A673 (cell line): ENCODE results near the gene GJE1. TPM values are rescaled to one million over a fixed set of nuclear protein-coding genes. Genes with fewer than 3 reads are reported as not detected.
"Not testable (repeated sequence)": the region's sequence is repeated elsewhere in the genome, so short reads cannot be mapped to it uniquely, and the experiment has no call there.

Experiments used
- BruUV-seq: library from RNA; stranded (reverse); fragments of 400-500 nt; replicated peaks from 2 replicates; lab custom pipeline; 2021; lab: Mats Ljungman, UMichigan
- CTCF ChIA-PET: fragments of 300-600 bp; sonication (Branson Sonifier 250); formaldehyde crosslinking; loops from one replicate; lab custom pipeline; 2022; ENCODE audit warnings: antibody characterized with exemption; lab: Charles Lee
- POLR2A ChIA-PET: fragments of 300-600 bp; sonication (Branson Sonifier 250); formaldehyde crosslinking; loops from one replicate; lab custom pipeline; 2022; ENCODE audit warnings: antibody characterized with exemption; ENCODE audit not compliant: low non-redundant PET; lab: Charles Lee
- DNase-seq: peaks from one replicate; pipeline ENCODE4 v3.0.0-alpha.2; 2015; ENCODE audit warnings: low spot score
- H3K27ac ChIP-seq: fragments of 200-600 bp; sonication (generic); 2 replicates; pipeline ENCODE4 v1.5.1; 2016; ENCODE audit warnings: mixed run types, low read depth, mild to moderate bottlenecking, mixed read lengths, antibody characterized with exemption, low read length; ENCODE audit not compliant: poor library complexity, severe bottlenecking
- H3K27me3 ChIP-seq: fragments of 200-600 bp; sonication (generic); replicated peaks from 2 replicates; pipeline ENCODE4 v1.6.1; 2017; ENCODE audit warnings: mixed run types, low read depth, mild to moderate bottlenecking, mixed read lengths, antibody characterized with exemption, low read length; ENCODE audit not compliant: insufficient read depth, poor library complexity
- H3K36me3 ChIP-seq: fragments of 200-600 bp; sonication (generic); 2 replicates; pipeline ENCODE4 v1.6.1; 2016; ENCODE audit warnings: mixed run types, mild to moderate bottlenecking, mixed read lengths, antibody characterized with exemption, low read length; ENCODE audit not compliant: insufficient read depth, poor library complexity, severe bottlenecking
- H3K4me1 ChIP-seq: fragments of 200-600 bp; sonication (generic); 2 replicates; pipeline ENCODE4 v1.6.1; 2017; ENCODE audit warnings: mixed run types, mild to moderate bottlenecking, mixed read lengths, antibody characterized with exemption, low read length; ENCODE audit not compliant: insufficient read depth, poor library complexity, severe bottlenecking
- H3K4me3 ChIP-seq: fragments of 200-600 bp; sonication (generic); 2 replicates; pipeline ENCODE4 v1.5.1; 2016; ENCODE audit warnings: low read depth, mixed run types, mild to moderate bottlenecking, mixed read lengths, low read length; ENCODE audit not compliant: poor library complexity, severe bottlenecking
- H3K9me3 ChIP-seq: fragments of 200-600 bp; sonication (generic); 2 replicates; pipeline ENCODE4 v1.6.1; 2016; ENCODE audit warnings: mixed run types, low read depth, mild to moderate bottlenecking, mixed read lengths, antibody characterized with exemption, low read length; ENCODE audit not compliant: poor library complexity, severe bottlenecking
- CTCF ChIP-seq: fragments of 300-800, 200-600 bp; sonication (generic); conservative IDR thresholded peaks from 2 replicates; pipeline ENCODE4 v1.5.1; 2017; ENCODE audit warnings: low read depth, mild to moderate bottlenecking, antibody characterized with exemption, low read length, moderate library complexity, mixed read lengths
- EZH2 ChIP-seq: fragments of 200-600 bp; sonication (generic); IDR thresholded peaks from 2 replicates; pipeline ENCODE4 v1.6.1; 2017; ENCODE audit warnings: borderline replicate concordance, low read depth, mild to moderate bottlenecking, mixed read lengths, antibody characterized with exemption, low read length; ENCODE audit not compliant: poor library complexity, severe bottlenecking
- intact Hi-C: fragments of 100-400 bp; cut with micrococcal nuclease; formaldehyde crosslinking; loops from one replicate; pipeline ENCODE4 v1.10.0; 2022; ENCODE audit not compliant: unreplicated experiment
- total RNA-seq: library from RNA; stranded (reverse); gene quantifications from 2 replicates; pipeline ENCODE4 v1.2.3, GENCODE V29; 2021

Gene GJE1
- total RNA-seq, 1 experiment from 2014 or later = not detected

GRCh38 chr6:142118925-142119324 is 13.8 kb upstream of the GJE1 start:
- no TSS peak for BruUV-seq
- DNase-seq = no peak
- Histone ChIP-seq H3K36me3 (no peaks in the 10 kb centered on the region), H3K27ac (no peak overlapping the region), H3K27me3 (no peaks in the 10 kb centered on the region), H3K4me3 (no peak overlapping the region), H3K4me1 (peaks cover 11% of the 10 kb centered on the region), H3K9me3 (no peaks in the 10 kb centered on the region)
- CTCF ChIA-PET = no interaction called here
- intact Hi-C loops = no loop called here
- POLR2A ChIA-PET = no interaction called here
- no peak for TF ChIP-seq CTCF
- no peak for TF ChIP-seq EZH2

DNA sequence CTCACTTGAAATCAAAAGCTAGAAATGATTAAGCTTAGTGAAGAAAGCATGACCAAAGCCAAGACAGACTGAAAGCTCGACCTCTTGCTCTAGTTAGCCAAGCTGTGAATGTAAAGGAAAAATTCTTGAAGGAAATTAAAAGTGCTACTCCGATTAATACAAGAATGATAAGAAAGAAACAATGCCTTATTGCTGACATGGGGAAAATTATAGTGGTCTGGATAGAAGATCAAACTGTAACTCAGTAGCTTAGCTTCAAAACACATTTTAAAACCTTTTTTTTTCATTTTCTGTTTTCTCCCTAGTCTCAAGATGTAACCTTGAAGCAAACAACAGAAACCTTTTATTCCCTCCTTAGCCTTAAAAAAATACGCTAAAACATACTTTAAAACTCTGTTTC is 11.4 kb upstream of the GJE1 start:
- no peak overlapping the region for H3K4me3 ChIP-seq
- CTCF ChIA-PET = no interaction called here
- peaks cover 8% of the 10 kb centered on the region for H3K4me1 ChIP-seq
- H3K27me3 ChIP-seq = no peaks in the 10 kb centered on the region
- TF ChIP-seq EZH2 (no peak), CTCF (no peak)
- no peak for DNase-seq
- no peak overlapping the region for H3K27ac ChIP-seq
- POLR2A ChIA-PET = no interaction called here
- intact Hi-C loops = no loop called here
- no peaks in the 10 kb centered on the region for H3K36me3 ChIP-seq
- no peaks in the 10 kb centered on the region for H3K9me3 ChIP-seq
- no TSS peak for BruUV-seq

DNA sequence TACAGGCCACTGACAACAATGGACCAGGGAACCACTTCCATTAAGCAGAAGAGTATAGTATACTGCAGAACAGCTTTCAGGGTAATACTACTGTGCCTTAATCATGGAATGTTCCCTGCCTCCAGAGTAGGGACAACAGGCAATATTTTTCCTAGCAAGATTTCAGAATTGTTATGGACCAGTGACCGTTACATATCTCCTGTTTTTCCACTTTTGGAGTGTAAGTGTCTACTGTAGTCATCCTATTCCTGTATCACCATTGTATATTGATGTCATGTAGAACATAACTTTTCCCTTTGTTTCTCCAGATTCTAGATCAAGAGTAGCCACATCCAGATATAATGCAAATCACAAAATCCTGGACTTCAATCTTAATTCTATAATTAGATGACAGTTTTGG is 1.9 kb upstream of the GJE1 start:
- CTCF ChIA-PET = no interaction called here
- no peak overlapping the region for H3K4me3 ChIP-seq
- H3K9me3 ChIP-seq = peaks cover 10% of the 10 kb centered on the region
- no peak for TF ChIP-seq CTCF
- no peak for TF ChIP-seq EZH2
- no peak for DNase-seq
- H3K27me3 ChIP-seq = no peaks in the 10 kb centered on the region
- intact Hi-C loops = no loop called here
- H3K4me1 ChIP-seq = no peaks in the 10 kb centered on the region
- BruUV-seq = no TSS peak
- no peaks in the 10 kb centered on the region for H3K36me3 ChIP-seq
- no peak overlapping the region for H3K27ac ChIP-seq
- POLR2A ChIA-PET = no interaction called here

DNA sequence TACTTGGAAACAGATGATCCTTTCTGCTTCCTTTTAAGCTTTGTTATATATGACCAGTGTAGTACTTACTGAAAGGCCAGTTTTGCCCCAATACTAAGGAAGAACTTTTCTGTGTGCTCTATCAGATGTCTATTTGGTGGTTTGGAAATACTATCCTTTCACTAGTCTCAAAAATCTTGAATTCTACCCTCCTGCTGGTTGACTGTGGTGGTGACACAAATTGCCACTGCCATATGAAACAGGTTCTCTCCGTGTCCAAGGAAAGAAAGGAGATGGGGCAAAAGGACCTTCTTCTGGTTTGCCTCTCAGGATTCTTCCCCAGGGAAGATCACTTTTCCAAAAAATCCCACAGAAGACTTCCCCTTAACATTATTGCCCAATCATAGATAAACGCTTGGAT is 6.2 kb downstream of the GJE1 start:
- Histone ChIP-seq H3K27ac (no peak overlapping the region), H3K27me3 (no peaks in the 10 kb centered on the region), H3K4me1 (no peaks in the 10 kb centered on the region), H3K36me3 (no peaks in the 10 kb centered on the region), H3K9me3 (no peaks in the 10 kb centered on the region), H3K4me3 (no peak overlapping the region)
- POLR2A ChIA-PET = no interaction called here
- BruUV-seq = no TSS peak
- CTCF ChIA-PET = no interaction called here
- intact Hi-C loops = no loop called here
- no peak for TF ChIP-seq EZH2
- no peak for TF ChIP-seq CTCF
- DNase-seq = no peak

- DNase-seq, intact Hi-C loops, H3K27ac ChIP-seq, H3K4me1 ChIP-seq, BruUV-seq, H3K4me3 ChIP-seq, H3K27me3 ChIP-seq, POLR2A ChIA-PET, H3K36me3 ChIP-seq, H3K9me3 ChIP-seq, CTCF ChIA-PET: not testable (repeated sequence)
These were observed 8.8 kb downstream of the GJE1 start for GRCh38 chr6:142141531-142141930.
